T-helper 1 cell treated with Interleukin-12 subunit alpha and Interleukin-12 subunit beta and Interleukin-4 antibody, amounts not matched to agents 30 μg/mL and 1 μg/mL, for 36 hours (primary cell): ENCODE results near the gene TINAGL1.

Experiments used
- H3K27ac Mint-ChIP-seq: one replicate; pipeline ENCODE4 v1.8.0; 2021; ENCODE audit warnings: mild to moderate bottlenecking, mixed read lengths
- H3K27me3 Mint-ChIP-seq: one replicate; pipeline ENCODE4 v1.8.0; 2021; ENCODE audit warnings: low read depth, mixed read lengths
- H3K36me3 Mint-ChIP-seq: one replicate; pipeline ENCODE4 v1.8.0; 2021; ENCODE audit warnings: low read depth, mixed read lengths
- H3K4me1 Mint-ChIP-seq: one replicate; pipeline ENCODE4 v1.8.0; 2021; ENCODE audit warnings: low read depth, mixed read lengths
- H3K4me3 Mint-ChIP-seq: one replicate; pipeline ENCODE4 v1.8.0; 2021; ENCODE audit warnings: mild to moderate bottlenecking, moderate library complexity, mixed read lengths
- H3K9me3 Mint-ChIP-seq: one replicate; pipeline ENCODE4 v1.8.0; 2021; ENCODE audit warnings: mixed read lengths

Gene TINAGL1, protein sequence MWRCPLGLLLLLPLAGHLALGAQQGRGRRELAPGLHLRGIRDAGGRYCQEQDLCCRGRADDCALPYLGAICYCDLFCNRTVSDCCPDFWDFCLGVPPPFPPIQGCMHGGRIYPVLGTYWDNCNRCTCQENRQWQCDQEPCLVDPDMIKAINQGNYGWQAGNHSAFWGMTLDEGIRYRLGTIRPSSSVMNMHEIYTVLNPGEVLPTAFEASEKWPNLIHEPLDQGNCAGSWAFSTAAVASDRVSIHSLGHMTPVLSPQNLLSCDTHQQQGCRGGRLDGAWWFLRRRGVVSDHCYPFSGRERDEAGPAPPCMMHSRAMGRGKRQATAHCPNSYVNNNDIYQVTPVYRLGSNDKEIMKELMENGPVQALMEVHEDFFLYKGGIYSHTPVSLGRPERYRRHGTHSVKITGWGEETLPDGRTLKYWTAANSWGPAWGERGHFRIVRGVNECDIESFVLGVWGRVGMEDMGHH

DNA sequence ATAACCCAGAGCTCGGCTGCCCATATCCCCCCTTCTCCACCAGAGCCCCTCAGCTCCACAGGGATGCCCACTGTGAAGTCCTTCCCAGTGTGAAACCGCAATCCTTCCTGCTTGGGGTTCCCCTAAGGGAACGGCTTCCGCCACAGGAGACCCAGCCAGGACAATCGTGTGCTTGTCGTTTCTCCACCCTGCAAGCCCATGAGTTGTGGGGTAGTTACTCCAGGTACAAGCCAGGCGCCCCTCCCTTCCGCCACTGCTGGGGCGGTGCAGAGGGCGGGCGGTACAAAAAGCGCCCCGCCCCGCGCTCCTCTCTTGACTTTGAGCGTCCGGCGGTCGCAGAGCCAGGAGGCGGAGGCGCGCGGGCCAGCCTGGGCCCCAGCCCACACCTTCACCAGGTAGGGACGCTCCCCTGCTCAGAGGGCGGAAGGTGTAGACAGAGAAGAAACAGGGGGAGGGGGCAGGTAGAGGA is at the start of gene TINAGL1:
Gene TINAGL1, plus strand, starts transcription at position 315 of the 469 bp plus-strand sequence. CDS start 634 bp downstream, outside the sequence.
- peaks cover 12% of the 10 kb centered on the region for H3K27me3 Mint-ChIP-seq
- H3K36me3 Mint-ChIP-seq, result no peaks in the 10 kb centered on the region
- no peaks in the 10 kb centered on the region for H3K9me3 Mint-ChIP-seq
- peaks cover 3% of the 10 kb centered on the region for H3K4me1 Mint-ChIP-seq
- no peak within 1 kb of the TSS for H3K27ac Mint-ChIP-seq
- H3K4me3 Mint-ChIP-seq, result no peak within 1 kb of the TSS

DNA sequence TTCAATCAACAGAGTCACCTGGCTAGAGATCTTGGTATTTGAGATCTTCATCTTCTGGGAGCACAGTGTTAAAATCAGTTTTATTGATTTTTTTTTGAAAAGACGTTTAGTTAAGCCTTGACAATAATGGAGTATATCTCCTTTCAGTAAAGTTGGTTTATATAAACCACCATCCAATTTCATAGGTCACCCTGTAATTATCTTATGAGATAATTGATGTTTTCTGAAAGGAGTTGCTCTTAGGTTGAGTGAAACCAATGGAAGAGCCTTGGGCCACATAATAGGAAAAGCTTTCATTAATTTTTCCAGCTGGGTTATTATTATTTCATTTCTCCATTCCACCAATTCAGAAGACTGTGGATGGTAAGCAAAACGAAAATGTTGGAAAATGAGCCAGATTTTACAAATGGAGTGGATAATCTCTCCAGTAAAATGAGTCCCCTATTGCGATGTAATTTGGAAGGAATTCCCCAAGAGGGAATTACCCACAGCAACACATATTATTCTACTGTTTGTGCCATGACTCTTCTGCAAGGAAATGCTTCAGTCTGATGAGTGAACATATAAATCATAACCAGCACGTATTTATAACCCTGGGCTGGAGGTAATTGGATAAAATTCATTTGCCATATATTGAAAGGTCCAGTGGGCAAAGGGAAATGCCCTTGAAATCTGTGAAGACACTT is 46.2 kb upstream of the TINAGL1 start:
- Mint-ChIP-seq H3K27me3 (peaks cover 43% of the 10 kb centered on the region), H3K36me3 (no peaks in the 10 kb centered on the region), H3K4me1 (peaks cover 1% of the 10 kb centered on the region), H3K27ac (no peak overlapping the region), H3K4me3 (no peak overlapping the region), H3K9me3 (no peaks in the 10 kb centered on the region)

DNA sequence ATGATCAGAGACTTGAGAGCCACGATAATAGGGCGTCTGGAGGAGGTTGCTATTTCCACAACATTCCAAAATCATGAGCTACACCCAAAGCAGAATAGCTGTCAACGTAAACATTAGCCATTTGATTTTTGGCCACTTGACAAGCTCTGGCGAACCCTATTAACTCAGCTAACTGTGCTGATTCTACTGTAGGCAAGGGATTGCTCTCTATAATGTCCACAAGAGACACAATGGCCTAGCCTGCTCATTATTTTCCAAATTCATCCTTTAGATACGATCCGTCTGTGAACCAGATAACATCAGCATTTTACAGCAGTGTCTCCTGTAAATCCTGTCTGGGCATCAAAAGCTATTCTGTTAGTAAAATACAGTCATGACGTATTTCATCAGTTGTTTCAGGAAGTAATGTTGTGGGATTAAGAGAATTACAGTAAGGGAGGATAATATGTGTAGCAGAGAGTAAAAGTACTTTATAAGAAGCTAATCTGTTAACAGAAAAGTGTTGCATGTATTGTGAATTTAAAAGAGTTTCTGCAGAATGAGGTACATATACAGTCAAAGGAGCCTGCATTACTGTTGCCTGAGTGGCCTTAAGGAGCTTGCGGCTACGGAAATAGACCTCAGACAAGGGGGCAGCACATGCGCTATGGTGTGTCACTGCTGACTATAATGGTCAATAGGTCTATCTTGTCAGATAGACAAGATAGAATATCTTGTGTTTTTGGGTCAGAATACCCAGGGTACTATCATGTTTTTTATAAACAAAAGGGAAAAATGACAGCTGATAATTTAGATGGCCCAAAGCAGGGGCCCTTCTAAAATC is 44.9 kb upstream of the TINAGL1 start:
- peaks cover 54% of the 10 kb centered on the region for H3K27me3 Mint-ChIP-seq
- no peak overlapping the region for H3K4me3 Mint-ChIP-seq
- no peaks in the 10 kb centered on the region for H3K9me3 Mint-ChIP-seq
- H3K4me1 Mint-ChIP-seq, result peaks cover 12% of the 10 kb centered on the region
- H3K27ac Mint-ChIP-seq, result no peak overlapping the region
- H3K36me3 Mint-ChIP-seq, result no peaks in the 10 kb centered on the region

DNA sequence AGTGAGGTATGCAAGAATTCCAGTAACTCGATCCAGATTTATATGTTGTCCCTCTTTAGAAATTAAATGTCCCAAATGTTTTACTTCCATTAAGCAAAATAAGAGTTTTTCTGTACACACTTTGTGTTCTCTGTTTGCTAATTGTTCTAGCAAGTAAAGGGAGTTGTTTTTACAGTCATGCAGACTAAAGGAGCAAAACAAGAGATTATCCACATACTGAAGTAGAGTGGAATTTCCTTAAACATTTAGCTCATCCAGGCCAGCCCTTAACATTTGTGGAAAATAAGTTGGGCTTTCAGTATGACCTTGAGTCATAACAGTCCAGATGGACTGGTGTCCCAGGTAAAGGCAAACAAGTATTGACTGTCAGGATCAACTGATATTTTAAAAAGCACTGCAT is 44.1 kb upstream of the TINAGL1 start:
- Mint-ChIP-seq H3K4me3 (no peak overlapping the region), H3K27ac (no peak overlapping the region)

DNA sequence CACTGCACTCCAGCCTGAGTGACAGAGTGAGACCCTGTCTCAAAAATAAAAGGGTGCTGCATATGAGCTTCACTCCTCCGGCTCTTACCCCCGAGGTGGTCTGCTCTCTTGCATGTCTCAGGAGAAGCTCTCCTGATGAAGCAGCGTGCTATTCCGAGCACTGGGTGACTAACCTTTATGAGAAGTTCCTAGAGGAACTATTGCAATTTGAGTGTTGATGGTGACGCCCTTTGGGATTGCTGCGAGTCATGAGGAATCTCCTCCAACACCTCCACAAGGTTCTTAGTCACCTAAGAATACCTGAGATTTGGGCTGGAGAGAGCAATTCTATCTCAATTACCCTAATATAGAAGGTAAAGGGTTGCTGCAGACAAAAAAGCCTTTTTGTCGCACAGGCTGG is 40.8 kb upstream of the TINAGL1 start:
- no peak overlapping the region for H3K27ac Mint-ChIP-seq
- H3K9me3 Mint-ChIP-seq, result no peaks in the 10 kb centered on the region
- H3K4me3 Mint-ChIP-seq, result no peak overlapping the region
- no peaks in the 10 kb centered on the region for H3K36me3 Mint-ChIP-seq
- H3K4me1 Mint-ChIP-seq, result peaks cover 13% of the 10 kb centered on the region
- H3K27me3 Mint-ChIP-seq, result peaks cover 51% of the 10 kb centered on the region

More for the DNA sequence above, 44.1 kb upstream of the TINAGL1 start:
- peaks cover 13% of the 10 kb centered on the region for H3K4me1 Mint-ChIP-seq
- no peaks in the 10 kb centered on the region for H3K36me3 Mint-ChIP-seq
- no peaks in the 10 kb centered on the region for H3K9me3 Mint-ChIP-seq
- H3K27me3 Mint-ChIP-seq, result peaks cover 52% of the 10 kb centered on the region

DNA sequence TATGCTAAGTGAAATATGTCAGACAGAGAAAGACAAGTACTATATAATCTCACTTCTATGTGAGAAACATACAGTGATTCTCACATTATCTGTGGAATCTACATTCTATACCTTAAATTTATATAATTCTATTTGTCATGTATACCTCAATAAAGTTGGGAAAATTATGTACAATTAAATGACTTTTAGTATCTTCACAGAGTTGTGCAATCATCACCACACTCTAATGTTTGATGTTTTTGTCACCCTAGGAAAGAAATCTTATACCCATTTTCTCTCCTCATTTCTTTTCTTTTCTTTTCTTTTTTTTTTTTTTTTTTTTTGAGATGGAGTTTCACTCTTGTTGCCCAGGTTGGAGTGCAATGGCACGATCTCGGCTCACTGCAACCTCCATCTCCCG is 37.0 kb upstream of the TINAGL1 start:
- Mint-ChIP-seq H3K36me3 (no peaks in the 10 kb centered on the region), H3K27ac (no peak overlapping the region), H3K9me3 (no peaks in the 10 kb centered on the region), H3K4me1 (peaks cover 13% of the 10 kb centered on the region), H3K27me3 (peaks cover 35% of the 10 kb centered on the region), H3K4me3 (no peak overlapping the region)

DNA sequence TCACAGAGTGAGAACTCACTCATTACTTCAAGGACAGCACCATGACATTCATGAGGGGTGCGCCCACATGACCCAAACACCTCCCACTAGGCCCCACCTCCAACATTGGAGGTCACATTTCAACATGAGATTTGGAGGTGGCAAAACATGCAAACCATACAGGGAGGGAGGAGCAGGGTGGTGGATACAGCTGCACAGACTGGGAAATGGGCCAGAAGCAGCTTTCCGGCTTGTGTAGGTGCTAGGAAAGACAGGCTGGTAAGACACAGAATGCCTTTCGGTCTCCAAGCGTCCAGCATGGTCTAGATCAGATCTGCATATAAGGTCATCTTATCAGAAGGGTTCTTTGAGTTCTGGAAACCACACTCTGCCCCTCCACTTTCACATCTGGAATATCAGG is 35.1 kb upstream of the TINAGL1 start:
- peaks cover 3% of the 10 kb centered on the region for H3K4me1 Mint-ChIP-seq
- H3K9me3 Mint-ChIP-seq, result no peaks in the 10 kb centered on the region
- H3K27ac Mint-ChIP-seq, result no peak overlapping the region
- no peak overlapping the region for H3K4me3 Mint-ChIP-seq
- peaks cover 16% of the 10 kb centered on the region for H3K27me3 Mint-ChIP-seq
- no peaks in the 10 kb centered on the region for H3K36me3 Mint-ChIP-seq

DNA sequence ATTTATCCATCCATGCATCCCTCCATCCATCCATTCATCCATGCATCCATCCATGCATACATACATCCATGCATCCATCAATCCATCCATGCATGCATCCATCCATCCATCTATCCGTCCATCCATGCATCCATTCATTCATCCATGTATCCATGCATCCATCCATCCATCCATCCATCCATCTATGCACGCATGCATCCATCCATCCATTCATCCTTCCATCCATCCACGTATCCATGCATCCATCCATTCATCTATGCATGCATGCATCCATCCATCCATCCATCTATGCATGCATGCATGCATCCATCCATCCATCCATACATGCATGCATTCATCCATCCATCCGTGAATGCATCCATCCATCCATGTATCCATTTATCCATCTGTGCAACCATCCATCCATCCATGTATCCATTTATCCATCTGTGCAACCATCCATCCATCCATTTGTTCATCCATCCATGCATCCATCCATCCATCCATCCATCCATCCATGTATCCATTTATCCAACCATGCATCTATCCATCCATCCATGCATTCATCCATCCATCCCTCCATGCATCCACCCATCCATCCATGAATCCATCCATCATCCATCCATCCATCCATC is 30.3 kb upstream of the TINAGL1 start:
- peaks cover 11% of the 10 kb centered on the region for H3K27me3 Mint-ChIP-seq
- no peaks in the 10 kb centered on the region for H3K36me3 Mint-ChIP-seq
- H3K27ac Mint-ChIP-seq, result no peak overlapping the region
- H3K4me3 Mint-ChIP-seq, result no peak overlapping the region
- H3K4me1 Mint-ChIP-seq, result peaks cover 7% of the 10 kb centered on the region
- H3K9me3 Mint-ChIP-seq, result no peaks in the 10 kb centered on the region

DNA sequence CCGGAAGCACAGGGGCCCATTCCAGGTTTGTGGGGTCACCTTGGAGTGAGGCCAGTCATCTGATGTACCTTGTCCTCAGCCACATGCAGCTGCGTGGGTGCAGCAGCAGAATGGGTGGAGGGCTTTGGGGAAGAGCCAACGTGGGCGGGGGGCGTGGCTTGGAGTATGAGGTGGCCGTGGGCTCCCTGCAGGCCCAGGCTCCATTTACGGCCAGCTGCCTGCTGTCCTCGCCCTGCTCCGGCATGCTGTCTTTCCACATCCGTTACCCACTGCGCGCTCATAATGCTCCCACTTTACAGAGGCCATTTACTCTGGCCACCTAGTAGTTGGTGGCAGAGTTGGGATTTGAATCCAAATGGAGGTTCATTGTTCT is 27.8 kb upstream of the TINAGL1 start:
- Mint-ChIP-seq H3K4me3 (no peak overlapping the region), H3K27ac (no peak overlapping the region), H3K4me1 (peaks cover 7% of the 10 kb centered on the region), H3K36me3 (no peaks in the 10 kb centered on the region), H3K27me3 (peaks cover 14% of the 10 kb centered on the region), H3K9me3 (no peaks in the 10 kb centered on the region)

DNA sequence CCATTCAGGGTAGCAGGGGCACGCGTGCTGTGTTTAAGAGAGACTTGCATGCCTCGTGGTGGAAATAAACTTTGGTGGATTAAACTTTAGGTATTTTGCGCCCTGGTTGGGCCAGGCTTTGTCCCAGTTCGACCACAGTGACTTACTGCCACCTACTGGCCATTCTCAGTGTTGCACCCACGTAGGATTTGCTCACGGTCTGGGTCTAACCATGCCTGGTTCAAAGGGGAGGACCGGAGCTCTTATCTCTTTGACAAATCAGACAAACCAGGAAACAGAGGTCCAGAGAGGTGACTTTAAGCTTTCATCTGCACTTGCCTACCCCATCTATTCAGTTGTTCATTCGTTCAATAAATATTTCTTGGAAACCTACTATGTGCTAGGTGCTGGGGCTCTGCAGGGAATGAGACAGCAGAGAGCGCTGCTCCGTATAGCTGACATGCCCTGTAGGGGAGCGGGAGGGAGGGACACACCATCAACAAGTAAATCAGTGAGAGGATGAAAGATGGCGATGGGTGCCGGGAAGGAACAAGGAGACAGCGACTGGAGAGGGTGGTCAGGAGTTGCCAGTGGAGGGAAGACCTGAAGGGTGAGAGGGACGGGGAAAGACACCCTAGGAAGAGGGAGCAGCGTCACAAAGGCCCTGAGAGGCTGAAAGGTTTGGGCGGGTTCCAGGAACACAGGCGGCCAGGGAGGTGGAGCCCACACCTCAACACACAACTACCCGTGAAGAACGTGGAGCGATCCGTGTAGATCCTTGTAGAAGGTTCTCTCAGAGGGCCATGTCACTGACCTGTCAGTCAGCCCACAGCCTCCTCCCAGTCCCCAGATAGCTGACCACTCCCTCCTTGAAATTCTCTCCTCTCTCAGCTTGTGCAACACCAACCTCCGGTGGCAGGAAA is 27.2 kb upstream of the TINAGL1 start:
- Mint-ChIP-seq H3K4me3 (peak overlapping the region; percentile 47), H3K4me1 (peaks cover 7% of the 10 kb centered on the region), H3K27ac (no peak overlapping the region), H3K9me3 (no peaks in the 10 kb centered on the region), H3K27me3 (peaks cover 19% of the 10 kb centered on the region), H3K36me3 (no peaks in the 10 kb centered on the region)

DNA sequence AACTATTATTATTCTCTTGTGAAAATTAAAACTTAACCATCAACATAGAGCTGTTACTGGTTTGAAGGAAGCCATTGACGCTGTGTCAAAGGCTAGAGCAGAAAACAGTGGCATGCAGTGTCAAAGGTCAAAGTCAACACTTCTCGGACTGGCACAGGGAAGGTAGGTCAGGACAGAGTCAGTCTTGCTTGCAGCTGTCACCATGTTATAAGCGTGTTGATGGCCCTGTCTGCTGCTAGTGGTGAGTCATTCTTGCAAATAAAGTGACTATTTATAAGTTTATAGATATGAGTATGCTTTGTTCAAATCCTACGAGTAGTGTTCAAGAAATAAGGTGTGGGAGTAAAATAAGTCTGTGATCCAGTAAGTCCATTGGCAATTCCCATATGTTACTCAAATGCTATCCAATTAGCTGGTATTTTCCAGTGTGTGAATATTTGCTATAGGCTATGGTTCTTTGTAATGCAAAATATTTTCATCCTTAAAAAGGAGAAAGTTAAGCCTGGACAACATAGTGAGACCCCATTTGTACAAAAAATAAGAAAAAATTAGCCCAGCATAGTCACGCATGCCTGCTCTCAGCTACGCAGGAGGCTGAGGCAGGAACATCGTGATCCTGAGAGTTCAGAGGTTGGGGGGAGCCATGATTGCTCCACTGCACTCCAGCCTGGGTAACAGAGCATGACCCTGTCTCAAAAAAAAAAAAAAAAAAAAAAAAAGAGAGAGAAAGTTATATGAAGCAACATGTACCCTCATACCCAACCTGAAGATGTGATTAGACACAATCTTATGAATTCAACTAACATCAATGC is 26.3 kb upstream of the TINAGL1 start:
- H3K4me1 Mint-ChIP-seq, result peaks cover 7% of the 10 kb centered on the region
- no peak overlapping the region for H3K4me3 Mint-ChIP-seq
- no peaks in the 10 kb centered on the region for H3K9me3 Mint-ChIP-seq
- peaks cover 19% of the 10 kb centered on the region for H3K27me3 Mint-ChIP-seq
- H3K36me3 Mint-ChIP-seq, result no peaks in the 10 kb centered on the region
- H3K27ac Mint-ChIP-seq, result no peak overlapping the region

DNA sequence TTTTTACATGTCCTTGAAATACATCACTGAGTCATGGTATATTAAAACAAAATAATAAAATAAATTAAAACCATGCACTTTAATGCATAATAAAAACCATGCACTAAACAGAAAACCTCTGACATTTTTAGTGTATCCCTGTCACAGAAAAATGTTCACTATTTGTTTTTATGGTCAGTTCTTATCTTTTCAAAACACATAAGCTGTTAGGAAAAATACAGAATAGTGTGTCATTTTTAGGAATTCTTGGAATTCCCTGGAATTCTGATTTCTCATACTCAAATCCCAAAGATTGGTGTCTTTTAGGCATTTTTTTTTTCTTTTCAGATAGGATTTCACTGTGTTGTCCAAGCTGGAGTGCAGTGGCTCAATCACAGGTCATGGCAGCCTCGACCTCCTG is 25.1 kb upstream of the TINAGL1 start:
- H3K27ac Mint-ChIP-seq, result no peak overlapping the region
- no peak overlapping the region for H3K4me3 Mint-ChIP-seq
- no peaks in the 10 kb centered on the region for H3K36me3 Mint-ChIP-seq
- H3K27me3 Mint-ChIP-seq, result peaks cover 28% of the 10 kb centered on the region
- H3K9me3 Mint-ChIP-seq, result no peaks in the 10 kb centered on the region
- H3K4me1 Mint-ChIP-seq, result peaks cover 7% of the 10 kb centered on the region

DNA sequence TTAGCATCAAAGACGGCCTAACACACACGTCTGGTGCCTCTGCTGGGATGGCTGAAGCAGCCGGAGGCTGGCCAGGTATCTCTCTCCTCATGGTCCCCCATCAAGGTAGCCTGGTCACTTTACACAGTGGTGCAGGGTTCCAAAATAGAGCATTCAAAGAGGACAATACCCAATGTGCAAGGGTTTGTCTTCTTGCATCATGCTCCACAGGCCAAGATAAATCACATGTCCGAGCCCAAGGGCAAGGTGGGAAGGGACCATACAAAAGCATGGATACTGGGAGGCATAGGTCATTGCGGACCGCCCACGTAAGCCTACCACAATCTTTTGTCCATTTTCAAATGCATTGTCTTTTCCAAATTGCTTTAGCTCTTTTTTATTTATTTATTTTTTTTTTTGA is 23.8 kb upstream of the TINAGL1 start:
- peaks cover 37% of the 10 kb centered on the region for H3K27me3 Mint-ChIP-seq
- H3K9me3 Mint-ChIP-seq, result no peaks in the 10 kb centered on the region
- H3K4me1 Mint-ChIP-seq, result peaks cover 7% of the 10 kb centered on the region

More for the DNA sequence above, 23.8 kb upstream of the TINAGL1 start:
- no peaks in the 10 kb centered on the region for H3K36me3 Mint-ChIP-seq
- no peak overlapping the region for H3K4me3 Mint-ChIP-seq
- no peak overlapping the region for H3K27ac Mint-ChIP-seq
